ENCODE measurements around the gene GNAI2. TPM values are rescaled to one million over a fixed set of nuclear protein-coding genes. Genes with fewer than 3 reads are reported as not detected.
"Not testable (repeated sequence)": the region's sequence is repeated elsewhere in the genome, so short reads cannot be mapped to it uniquely, and the experiment has no call there.

GNAI2 gene
- total and polyA plus RNA-seq, 2 donors from 2014 or later, result 141 to 245 TPM

DNA sequence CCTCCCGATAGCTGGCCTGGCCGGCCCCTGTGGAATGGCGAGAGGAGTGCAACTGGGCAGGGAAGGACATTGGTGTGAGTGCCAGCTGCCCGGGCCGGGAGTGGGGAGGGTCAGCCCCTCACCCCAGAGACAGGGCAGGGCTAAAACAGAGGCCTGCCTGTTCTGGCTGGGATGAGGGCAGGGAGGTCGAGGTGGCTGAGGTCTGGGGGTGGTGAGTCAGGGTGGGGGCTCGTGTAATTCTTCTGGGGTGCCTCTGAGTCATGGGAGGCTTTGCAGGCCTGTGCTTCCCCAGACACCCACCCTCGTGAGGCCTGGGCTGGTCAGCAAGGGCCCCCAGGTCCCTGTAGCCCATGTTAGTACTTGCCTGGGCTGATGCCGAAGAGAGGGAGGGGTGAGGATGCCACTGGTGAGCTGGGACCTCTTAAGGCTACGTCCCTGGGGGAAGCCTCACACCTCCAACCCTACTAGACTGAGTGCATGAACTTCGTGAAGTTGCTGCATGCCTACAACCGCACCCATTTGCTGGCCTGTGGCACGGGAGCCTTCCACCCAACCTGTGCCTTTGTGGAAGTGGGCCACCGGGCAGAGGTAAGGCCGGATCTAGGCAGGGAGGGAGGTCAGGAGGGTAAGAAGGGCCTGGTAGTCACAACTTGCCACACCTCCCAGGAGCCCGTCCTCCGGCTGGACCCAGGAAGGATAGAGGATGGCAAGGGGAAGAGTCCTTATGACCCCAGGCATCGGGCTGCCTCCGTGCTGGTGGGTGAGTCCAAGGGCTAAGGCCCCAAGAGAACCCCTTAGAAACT lies 34.6 kb downstream of the GNAI2 start:
- Histone ChIP-seq H3K4me1 (ENCODE audit: control insufficient read depth in 2 of 3, insufficient read depth in 2 of 3, low read depth in 1 of 3, low read length in 3 of 3) (peaks cover 0 to 51% (median 36%) of the 10 kb centered on the region in 3 donors), H3K9ac (ENCODE audit: low read length in 3 of 3) (peak overlapping the region in 1 of 3 donors; percentile 95), H3K9me3 (ENCODE audit: control insufficient read depth in 2 of 3, insufficient read depth in 1 of 3, low read length in 3 of 3) (no peaks in the 10 kb centered on the region), H3K27me3 (ENCODE audit: control insufficient read depth, insufficient read depth, low read length) (peaks cover 8% of the 10 kb centered on the region), H3K4me3 (ENCODE audit: low read length in 3 of 3) (peak overlapping the region in 2 of 3 donors; percentile 73 to 84), H3K36me3 (ENCODE audit: control insufficient read depth in 2 of 3, insufficient read depth in 3 of 3, low read length in 3 of 3) (no peaks in the 10 kb centered on the region), H3K27ac (ENCODE audit: low read depth in 2 of 2, low read length in 2 of 2) (peak overlapping the region; percentile 91 to 94)
- no peak for TF ChIP-seq CTCF (IDR thresholded peaks at IDR 0.05; ENCODE audit: borderline replicate concordance, extremely low read depth, insufficient read depth)
- DNase-seq (no peak), FAIRE-seq (no peak)
- intact Hi-C loops (cut with DNase I), result loop anchor here (5.0 kb wide), 1 partner anchor 43 kb away; no protein-coding TSS in a partner anchor

DNA sequence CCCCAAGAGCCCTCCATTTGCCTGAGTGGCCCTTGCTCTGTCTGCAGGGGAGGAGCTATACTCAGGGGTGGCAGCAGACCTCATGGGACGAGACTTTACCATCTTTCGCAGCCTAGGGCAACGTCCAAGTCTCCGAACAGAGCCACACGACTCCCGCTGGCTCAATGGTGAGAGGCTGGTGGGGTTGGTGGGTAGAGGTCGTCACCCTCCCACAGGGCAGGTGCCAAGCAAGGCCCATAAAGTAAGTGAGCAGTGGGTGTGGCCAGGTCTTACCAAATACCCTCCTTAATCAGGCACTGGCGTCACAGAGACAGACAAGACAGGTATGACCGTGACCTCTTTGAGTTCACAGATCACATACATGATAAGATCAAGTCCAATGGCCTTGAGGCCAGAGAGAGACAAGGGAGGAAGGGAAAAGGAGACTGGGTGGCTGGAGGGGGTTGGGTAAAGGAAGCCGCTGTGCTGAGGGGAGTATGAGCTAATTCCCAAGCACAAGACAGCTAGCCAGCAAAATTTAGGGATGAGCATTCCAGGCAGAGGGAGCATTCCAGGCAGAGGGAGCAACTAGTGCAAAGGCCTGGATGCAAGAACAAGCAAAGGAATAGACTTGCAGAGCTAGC lies 35.4 kb downstream of the GNAI2 start:
- no peaks in the 10 kb centered on the region for H3K36me3 ChIP-seq (ENCODE audit: control insufficient read depth in 2 of 3, insufficient read depth in 3 of 3, low read length in 3 of 3)
- intact Hi-C loops (cut with DNase I), result loop anchor here (5.0 kb wide), 1 partner anchor 44 kb away; no protein-coding TSS in a partner anchor
- no peaks in the 10 kb centered on the region for H3K9me3 ChIP-seq (ENCODE audit: control insufficient read depth in 2 of 3, insufficient read depth in 1 of 3, low read length in 3 of 3)
- H3K27ac ChIP-seq (ENCODE audit: low read depth in 2 of 2, low read length in 2 of 2), result peak overlapping the region; percentile 91 to 94
- DNase-seq (no peak), FAIRE-seq (no peak)
- H3K9ac ChIP-seq (ENCODE audit: low read length in 3 of 3), result peak overlapping the region in 1 of 3 donors; percentile 95
- peaks cover 0 to 44% (median 28%) of the 10 kb centered on the region in 3 donors for H3K4me1 ChIP-seq (ENCODE audit: control insufficient read depth in 2 of 3, insufficient read depth in 2 of 3, low read depth in 1 of 3, low read length in 3 of 3)
- peaks cover 8% of the 10 kb centered on the region for H3K27me3 ChIP-seq (ENCODE audit: control insufficient read depth, insufficient read depth, low read length)
- TF ChIP-seq CTCF (IDR thresholded peaks at IDR 0.05; ENCODE audit: borderline replicate concordance, extremely low read depth, insufficient read depth), result no peak
- H3K4me3 ChIP-seq (ENCODE audit: low read length in 3 of 3), result peak overlapping the region in 1 of 3 donors; percentile 84

DNA sequence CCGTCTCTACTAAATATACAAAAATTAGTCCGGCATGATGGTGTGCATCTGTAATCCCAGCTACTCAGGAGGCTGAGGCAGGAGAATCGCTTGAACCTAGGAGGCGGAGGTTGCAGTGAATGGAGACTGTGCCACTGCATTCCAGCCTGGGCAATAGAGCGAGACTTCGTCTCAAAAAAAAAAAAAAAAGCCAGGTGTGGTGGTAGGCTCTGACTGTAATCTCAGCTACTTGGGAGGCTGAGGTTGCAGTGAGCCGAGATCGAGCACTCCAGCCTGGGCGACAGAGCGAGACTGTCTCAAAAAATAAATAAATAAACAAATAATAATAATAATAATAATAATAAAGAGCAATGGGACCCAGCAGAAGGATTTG lies 36.5 kb downstream of the GNAI2 start:
- H3K4me3 ChIP-seq (ENCODE audit: low read length in 3 of 3); H3K9ac ChIP-seq (ENCODE audit: low read length in 3 of 3); H3K9me3 ChIP-seq (ENCODE audit: control insufficient read depth in 2 of 3, insufficient read depth in 1 of 3, low read length in 3 of 3); H3K27me3 ChIP-seq (ENCODE audit: control insufficient read depth, insufficient read depth, low read length); H3K27ac ChIP-seq (ENCODE audit: low read depth in 2 of 2, low read length in 2 of 2); FAIRE-seq; H3K36me3 ChIP-seq (ENCODE audit: control insufficient read depth in 2 of 3, insufficient read depth in 3 of 3, low read length in 3 of 3): not testable (repeated sequence)
- intact Hi-C loops (cut with DNase I), result loop anchor here (5.0 kb wide), 1 partner anchor 45 kb away; no protein-coding TSS in a partner anchor
- H3K4me1 ChIP-seq (ENCODE audit: control insufficient read depth in 2 of 3, insufficient read depth in 2 of 3, low read depth in 1 of 3, low read length in 3 of 3), result peaks cover 0 to 39% (median 22%) of the 10 kb centered on the region in 3 donors
- peak in 2 of 5 donors; percentile 56 to 65 for DNase-seq

Measured in kidney (tissue), 14 donors.